Keratinocyte (primary cell): ENCODE data around the gene PPP1R7. TPM values are rescaled to one million over a fixed set of nuclear protein-coding genes. Genes with fewer than 3 reads are reported as not detected.

ENCODE experiments used
- DNase-seq: peaks from one replicate; pipeline ENCODE4 v3.0.0-alpha.2; 2011; ENCODE audit warnings: low read depth, missing footprints, low spot score
- FAIRE-seq: peaks from 2 replicates; lab custom pipeline; 2011; peaks lifted over from hg19 to GRCh38; lab: Jason Lieb, UNC
- H2AFZ ChIP-seq: 2 replicates; pipeline ENCODE4 v1.6.0; 2012; ENCODE audit warnings: low read length, control low read depth, inconsistent platforms; ENCODE audit not compliant: control insufficient read depth
- H3K27ac ChIP-seq: 2 replicates; pipeline ENCODE4 v1.5.1; 2011; ENCODE audit warnings: low read length; ENCODE audit not compliant: control insufficient read depth, insufficient read depth
- H3K27me3 ChIP-seq: 3 replicates; pipeline ENCODE4 v1.6.0; 2011; ENCODE audit warnings: low read length; ENCODE audit not compliant: control insufficient read depth, insufficient read depth; ENCODE audit errors: extremely low read depth
- H3K36me3 ChIP-seq, 2 experiments: 2 replicates in 1 of 2; 3 replicates in 1 of 2; pipeline ENCODE4 v1.5.1; 2011; ENCODE audit warnings: low read length in 2 of 2, mild to moderate bottlenecking in 1 of 2; ENCODE audit not compliant: control insufficient read depth in 2 of 2, insufficient read depth in 2 of 2; ENCODE audit errors: extremely low read depth in 1 of 2
- H3K4me1 ChIP-seq: 3 replicates; pipeline ENCODE4 v1.5.1; 2011; ENCODE audit warnings: low read length; ENCODE audit not compliant: control insufficient read depth, insufficient read depth; ENCODE audit errors: extremely low read depth
- H3K4me2 ChIP-seq: 3 replicates; pipeline ENCODE4 v1.6.0; 2011; ENCODE audit warnings: low read depth, low read length; ENCODE audit not compliant: control insufficient read depth, insufficient read depth; ENCODE audit errors: extremely low read depth
- H3K4me3 ChIP-seq, 3 experiments: fragments of 200-600 bp in 1 of 3; sonication (generic) in 1 of 3; 2 replicates in 2 of 3; 3 replicates in 1 of 3; pipeline ENCODE4 v1.5.1; 2011 to 2016; ENCODE audit warnings: low read length in 3 of 3, mild to moderate bottlenecking in 3 of 3, control low read depth in 2 of 3, inconsistent platforms in 1 of 3, low read depth in 1 of 3, mixed read lengths in 1 of 3, mixed run types in 1 of 3, moderate library complexity in 1 of 3; ENCODE audit not compliant: control insufficient read depth in 2 of 3, insufficient read depth in 2 of 3; ENCODE audit errors: extremely low read depth in 1 of 3
- H3K79me2 ChIP-seq: 2 replicates; pipeline ENCODE4 v1.6.0; 2012; ENCODE audit warnings: low read length; ENCODE audit not compliant: control insufficient read depth, insufficient read depth
- H3K9ac ChIP-seq: 3 replicates; pipeline ENCODE4 v1.6.0; 2011; ENCODE audit warnings: low read length; ENCODE audit not compliant: control insufficient read depth, insufficient read depth; ENCODE audit errors: extremely low read depth
- H3K9me1 ChIP-seq: 3 replicates; pipeline ENCODE4 v1.6.0; 2011; ENCODE audit warnings: low read length; ENCODE audit not compliant: control insufficient read depth, insufficient read depth; ENCODE audit errors: extremely low read depth
- H3K9me3 ChIP-seq: 2 replicates; pipeline ENCODE4 v1.5.1; 2012; ENCODE audit warnings: low read depth, low read length; ENCODE audit not compliant: control insufficient read depth
- H4K20me1 ChIP-seq: 3 replicates; pipeline ENCODE4 v1.6.0; 2011; ENCODE audit warnings: low read length; ENCODE audit not compliant: control insufficient read depth, insufficient read depth; ENCODE audit errors: extremely low read depth
- EZH2 ChIP-seq: IDR thresholded peaks from one replicate; pipeline ENCODE4 v1.6.1; 2012; ENCODE audit warnings: inconsistent platforms, mild to moderate bottlenecking, low read length, moderate library complexity
- dilution Hi-C: fragments of 300-500 bp; cut with MboI; formaldehyde crosslinking; loops from one replicate; pipeline ENCODE4 v1.7.0; 2020; ENCODE audit warnings: low sequenced_read_pairs; ENCODE audit not compliant: extremely low pct_ligation_motif_present
- polyA plus RNA-seq, 5 experiments: library from polyadenylated mRNA; depleted of rRNA in 3 of 5; stranded (reverse) in 3 of 5; stranded (forward) in 1 of 5; unstranded in 1 of 5; fragments of >200 nt; gene quantifications; 1 replicate in 1 of 5; 2 replicates in 3 of 5; 3 replicates in 1 of 5; pipeline versions ENCODE4 v1.2.1 to v1.2.3, GENCODE V29; 2011 to 2012; ENCODE audit warnings: missing spikeins in 2 of 5, low read depth in 1 of 5, low replicate concordance in 1 of 5
- TF ChIP-seq, protein P1 (sequence below), 3 experiments: IDR thresholded peaks in 1 of 3; conservative IDR thresholded peaks in 1 of 3; optimal IDR thresholded peaks in 1 of 3; 2 replicates in 2 of 3; 3 replicates in 1 of 3; pipeline versions ENCODE3 to v1.5.1; 2011; ENCODE audit warnings: low read length in 3 of 3, mild to moderate bottlenecking in 3 of 3, moderate library complexity in 2 of 3, control low read depth in 1 of 3, inconsistent platforms in 1 of 3; ENCODE audit not compliant: insufficient read depth in 2 of 3; ENCODE audit errors: extremely low read depth in 1 of 3

The PPP1R7 gene
- polyA plus RNA-seq, 1 donor (not counting 4 experiments of a cell fraction or from before 2014, with no cell fraction given): 84.9 TPM

DNA sequence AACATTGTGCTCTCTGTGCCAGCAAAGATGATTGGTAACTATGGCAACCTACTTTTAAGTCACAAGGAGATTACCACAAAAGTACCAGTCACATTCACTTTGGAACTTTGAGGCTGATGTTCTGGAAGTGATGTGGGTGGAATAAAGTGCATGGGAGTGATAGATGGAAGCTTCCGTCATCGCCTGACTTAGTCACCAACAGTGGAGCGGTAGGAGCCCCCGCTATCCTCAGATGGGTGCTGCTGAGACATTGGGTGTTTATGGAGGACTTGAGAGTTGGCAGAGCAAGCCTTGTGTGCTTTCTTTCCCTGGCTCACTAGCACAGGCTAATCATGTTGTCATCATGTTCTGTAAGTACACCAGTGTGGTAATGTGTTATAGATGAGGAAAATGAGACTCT lies 4.6 kb downstream of the PPP1R7 start:
- Histone ChIP-seq H3K9me1 (no peaks in the 10 kb centered on the region), H3K27ac (no peak overlapping the region), H3K27me3 (no peaks in the 10 kb centered on the region), H4K20me1 (no peaks in the 10 kb centered on the region), H3K36me3 (peaks cover 24% of the 10 kb centered on the region in 2 experiments), H3K4me3 (no peak overlapping the region), H3K4me2 (no peak overlapping the region), H3K9ac (no peak overlapping the region), H3K79me2 (peaks cover 18% of the 10 kb centered on the region), H3K4me1 (peaks cover 6% of the 10 kb centered on the region), H3K9me3 (no peaks in the 10 kb centered on the region), H2AFZ (no peak overlapping the region)
- dilution Hi-C loops: no loop called here
- no peak for TF ChIP-seq EZH2
- TF ChIP-seq, protein P1, sequence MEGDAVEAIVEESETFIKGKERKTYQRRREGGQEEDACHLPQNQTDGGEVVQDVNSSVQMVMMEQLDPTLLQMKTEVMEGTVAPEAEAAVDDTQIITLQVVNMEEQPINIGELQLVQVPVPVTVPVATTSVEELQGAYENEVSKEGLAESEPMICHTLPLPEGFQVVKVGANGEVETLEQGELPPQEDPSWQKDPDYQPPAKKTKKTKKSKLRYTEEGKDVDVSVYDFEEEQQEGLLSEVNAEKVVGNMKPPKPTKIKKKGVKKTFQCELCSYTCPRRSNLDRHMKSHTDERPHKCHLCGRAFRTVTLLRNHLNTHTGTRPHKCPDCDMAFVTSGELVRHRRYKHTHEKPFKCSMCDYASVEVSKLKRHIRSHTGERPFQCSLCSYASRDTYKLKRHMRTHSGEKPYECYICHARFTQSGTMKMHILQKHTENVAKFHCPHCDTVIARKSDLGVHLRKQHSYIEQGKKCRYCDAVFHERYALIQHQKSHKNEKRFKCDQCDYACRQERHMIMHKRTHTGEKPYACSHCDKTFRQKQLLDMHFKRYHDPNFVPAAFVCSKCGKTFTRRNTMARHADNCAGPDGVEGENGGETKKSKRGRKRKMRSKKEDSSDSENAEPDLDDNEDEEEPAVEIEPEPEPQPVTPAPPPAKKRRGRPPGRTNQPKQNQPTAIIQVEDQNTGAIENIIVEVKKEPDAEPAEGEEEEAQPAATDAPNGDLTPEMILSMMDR (optimal IDR thresholded peaks at IDR 0.05 in 1 of 3, IDR thresholded peaks at IDR 0.05 in 1 of 3, conservative IDR thresholded peaks at IDR 0.05 in 1 of 3; ENCODE audit: extremely low read depth in 1 of 3, insufficient read depth in 2 of 3, low read length in 3 of 3): no peak
- no peak for FAIRE-seq
- no peak for DNase-seq

DNA sequence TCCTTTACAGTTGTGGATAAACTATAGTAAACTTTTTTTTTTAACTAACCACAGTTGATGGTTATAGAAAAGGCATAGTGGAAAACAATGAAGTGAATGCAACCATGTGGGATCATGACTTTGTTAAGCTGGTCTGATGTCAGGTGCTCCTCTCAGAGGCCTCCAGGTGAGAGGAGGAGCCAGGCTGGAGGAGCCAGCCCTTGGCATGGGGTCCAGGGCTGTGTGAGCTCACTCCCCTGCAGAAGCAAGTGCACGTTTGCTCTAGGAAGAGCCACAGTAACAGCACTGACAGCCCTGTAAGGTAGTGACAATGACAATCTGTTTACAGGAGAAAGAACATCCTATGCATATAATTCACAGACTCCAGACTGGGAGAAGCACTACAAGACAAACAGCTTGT lies 5.7 kb downstream of the PPP1R7 start:
- Histone ChIP-seq H3K27me3 (no peaks in the 10 kb centered on the region), H3K4me2 (no peak overlapping the region), H3K9me3 (no peaks in the 10 kb centered on the region), H3K9me1 (no peaks in the 10 kb centered on the region), H3K4me3 (no peak overlapping the region), H3K4me1 (peaks cover 5% of the 10 kb centered on the region), H3K27ac (no peak overlapping the region), H3K79me2 (peaks cover 15% of the 10 kb centered on the region), H4K20me1 (no peaks in the 10 kb centered on the region), H3K9ac (no peak overlapping the region), H2AFZ (no peak overlapping the region), H3K36me3 (peaks cover 28 to 30% of the 10 kb centered on the region in 2 experiments)
- dilution Hi-C loops: no loop called here
- DNase-seq (no peak), FAIRE-seq (no peak)
- no peak for TF ChIP-seq EZH2
- TF ChIP-seq, protein P1 (optimal IDR thresholded peaks at IDR 0.05 in 1 of 3, IDR thresholded peaks at IDR 0.05 in 1 of 3, conservative IDR thresholded peaks at IDR 0.05 in 1 of 3; ENCODE audit: extremely low read depth in 1 of 3, insufficient read depth in 2 of 3, low read length in 3 of 3): no peak
